Stimulated activated CD4-positive, alpha-beta T cell treated with anti-CD3 and anti-CD28 coated beads, Interleukin-4, amount 100 ng/mL, for 4 hours (primary cell): ENCODE results near the gene TNFAIP8.
A peak's percentile ranks its signal among the peaks of the same experiment; 100 is the strongest.
"Not testable (repeated sequence)": the region's sequence is repeated elsewhere in the genome, so short reads cannot be mapped to it uniquely, and the experiment has no call there.

Experiments used
- DNase-seq, 2 experiments: peaks; one replicate each; pipeline ENCODE4 v3.0.0-alpha.2; 2020

Gene TNFAIP8

GRCh38 chr5:119397518-119398380 lies 41.9 kb downstream of the TNFAIP8 start:
- peak in 1 of 2 experiments; percentile 33 for DNase-seq

GRCh38 chr5:119398727-119399466 lies 43.1 kb downstream of the TNFAIP8 start:
- DNase-seq, result no peak

GRCh38 chr5:119400245-119400644 lies 44.4 kb downstream of the TNFAIP8 start:
- DNase-seq, result no peak

- no peak for DNase-seq
These were observed 46.3 kb downstream of the TNFAIP8 start for GRCh38 chr5:119402081-119402480.

- no peak for DNase-seq
These were observed 46.7 kb downstream of the TNFAIP8 start for GRCh38 chr5:119402555-119402954.

- no peak for DNase-seq
These were observed 48.2 kb downstream of the TNFAIP8 start for GRCh38 chr5:119404033-119404432.

- no peak for DNase-seq
These were observed 49.6 kb downstream of the TNFAIP8 start for GRCh38 chr5:119405419-119405818.

GRCh38 chr5:119406551-119407110 lies 50.8 kb downstream of the TNFAIP8 start:
- DNase-seq, result no peak

- no peak for DNase-seq
These were observed 53.5 kb downstream of the TNFAIP8 start for GRCh38 chr5:119409235-119409815.

- DNase-seq, result no peak
These were observed 54.8 kb downstream of the TNFAIP8 start for GRCh38 chr5:119410448-119411159.

GRCh38 chr5:119411361-119412278 lies 55.8 kb downstream of the TNFAIP8 start:
- peak in 1 of 2 experiments; percentile 59 for DNase-seq

- no peak for DNase-seq
These were observed 56.7 kb downstream of the TNFAIP8 start for GRCh38 chr5:119412279-119413227.

GRCh38 chr5:119414124-119414734 lies 58.4 kb downstream of the TNFAIP8 start:
- DNase-seq, result not testable (repeated sequence)

- DNase-seq, result no peak
These were observed 62.2 kb downstream of the TNFAIP8 start for GRCh38 chr5:119417891-119418605.

- no peak for DNase-seq
These were observed 62.8 kb downstream of the TNFAIP8 start for GRCh38 chr5:119418606-119419100.

- DNase-seq, result no peak
These were observed 64.3 kb downstream of the TNFAIP8 start for GRCh38 chr5:119420169-119420568.

GRCh38 chr5:119426057-119426456 lies 70.2 kb downstream of the TNFAIP8 start:
- DNase-seq, result no peak

GRCh38 chr5:119427060-119427459 lies 71.2 kb downstream of the TNFAIP8 start:
- no peak for DNase-seq

GRCh38 chr5:119427596-119427995 lies 71.8 kb downstream of the TNFAIP8 start:
- not testable (repeated sequence) for DNase-seq
